Progenitor cell of endocrine pancreas (in vitro differentiated cells): ENCODE results near the gene SH2D5. TPM values are rescaled to one million over a fixed set of nuclear protein-coding genes. Genes with fewer than 3 reads are reported as not detected.
A peak's percentile ranks its signal among the peaks of the same experiment; 100 is the strongest.

Experiments
- DNase-seq: peaks from one replicate; pipeline ENCODE4 v3.0.0; 2021; ENCODE audit warnings: low spot score; ENCODE audit not compliant: unreplicated experiment
- H3K27ac Mint-ChIP-seq: 2 replicates; pipeline ENCODE4 v1.8.0; 2021; ENCODE audit warnings: mild to moderate bottlenecking, moderate library complexity, mixed read lengths
- H3K27me3 Mint-ChIP-seq: 2 replicates; pipeline ENCODE4 v1.8.0; 2021; ENCODE audit warnings: mixed read lengths
- H3K36me3 Mint-ChIP-seq: 2 replicates; pipeline ENCODE4 v1.8.0; 2022; ENCODE audit warnings: mixed read lengths; ENCODE audit not compliant: insufficient read depth
- H3K4me1 Mint-ChIP-seq: 2 replicates; pipeline ENCODE4 v1.8.0; 2021; ENCODE audit warnings: low read depth, mixed read lengths
- H3K4me3 Mint-ChIP-seq: 2 replicates; pipeline ENCODE4 v1.8.0; 2021; ENCODE audit warnings: low read depth, mild to moderate bottlenecking, moderate library complexity, mixed read lengths
- H3K9me3 Mint-ChIP-seq: 2 replicates; pipeline ENCODE4 v1.8.0; 2021; ENCODE audit warnings: low read depth, mixed read lengths
- total RNA-seq: library from RNA; stranded (reverse); gene quantifications from 2 replicates; pipeline ENCODE4 v1.2.1, GENCODE V29; 2021
- TF ChIP-seq, protein P1 (sequence below): fragments of 200-600 bp; sonication (generic); IDR thresholded peaks from one replicate; pipeline ENCODE4 v1.5.0; 2021; ENCODE audit warnings: antibody characterized with exemption, mild to moderate bottlenecking; ENCODE audit not compliant: unreplicated experiment

The SH2D5 gene
- total RNA-seq, 1 donor from 2014 or later = 0.53 TPM

DNA sequence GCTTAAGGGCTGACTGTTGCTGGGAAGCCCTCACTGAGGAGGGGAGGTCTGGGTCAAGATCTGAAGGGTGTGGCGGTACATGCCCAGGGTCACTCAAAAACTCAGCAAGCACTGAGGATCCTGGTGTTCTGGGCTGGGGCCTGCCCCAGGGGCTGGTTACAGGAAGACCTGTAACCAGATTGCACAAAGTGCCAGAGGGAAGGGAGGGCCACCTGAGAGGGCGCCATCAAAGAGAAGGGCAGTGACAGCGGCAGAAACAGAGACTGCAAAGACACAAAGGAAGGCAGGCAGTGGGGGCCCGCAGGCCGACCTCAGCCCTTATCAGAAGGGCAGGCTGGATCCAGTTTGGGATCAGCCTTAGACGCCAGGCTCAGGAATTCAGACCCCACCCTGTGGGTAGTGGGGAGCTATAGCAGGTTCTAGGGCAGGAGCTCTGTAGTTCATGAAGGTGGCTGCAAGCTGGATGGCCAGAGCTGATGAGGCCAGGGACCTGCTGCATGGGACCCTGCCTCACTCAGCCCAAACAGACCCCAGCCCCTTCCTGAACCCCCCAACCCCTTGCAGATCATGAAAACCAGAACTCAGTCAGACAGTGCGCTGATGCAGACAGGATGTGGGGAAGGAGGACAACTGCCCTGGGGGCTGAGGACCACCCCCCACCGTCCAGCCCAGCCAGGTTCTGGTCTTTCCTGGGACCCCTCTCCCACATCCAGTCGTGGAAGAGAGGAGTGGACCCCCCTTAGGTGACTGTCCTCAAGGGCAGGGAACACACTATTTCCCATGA lies 3.9 kb downstream of the SH2D5 start:
- H3K36me3 Mint-ChIP-seq = no peaks in the 10 kb centered on the region
- peaks cover 57% of the 10 kb centered on the region for H3K27me3 Mint-ChIP-seq
- no peak for DNase-seq
- H3K9me3 Mint-ChIP-seq = no peaks in the 10 kb centered on the region
- no peak overlapping the region for H3K4me3 Mint-ChIP-seq
- H3K27ac Mint-ChIP-seq = peak overlapping the region; percentile 31
- H3K4me1 Mint-ChIP-seq = peaks cover 11% of the 10 kb centered on the region
- TF ChIP-seq, protein P1, sequence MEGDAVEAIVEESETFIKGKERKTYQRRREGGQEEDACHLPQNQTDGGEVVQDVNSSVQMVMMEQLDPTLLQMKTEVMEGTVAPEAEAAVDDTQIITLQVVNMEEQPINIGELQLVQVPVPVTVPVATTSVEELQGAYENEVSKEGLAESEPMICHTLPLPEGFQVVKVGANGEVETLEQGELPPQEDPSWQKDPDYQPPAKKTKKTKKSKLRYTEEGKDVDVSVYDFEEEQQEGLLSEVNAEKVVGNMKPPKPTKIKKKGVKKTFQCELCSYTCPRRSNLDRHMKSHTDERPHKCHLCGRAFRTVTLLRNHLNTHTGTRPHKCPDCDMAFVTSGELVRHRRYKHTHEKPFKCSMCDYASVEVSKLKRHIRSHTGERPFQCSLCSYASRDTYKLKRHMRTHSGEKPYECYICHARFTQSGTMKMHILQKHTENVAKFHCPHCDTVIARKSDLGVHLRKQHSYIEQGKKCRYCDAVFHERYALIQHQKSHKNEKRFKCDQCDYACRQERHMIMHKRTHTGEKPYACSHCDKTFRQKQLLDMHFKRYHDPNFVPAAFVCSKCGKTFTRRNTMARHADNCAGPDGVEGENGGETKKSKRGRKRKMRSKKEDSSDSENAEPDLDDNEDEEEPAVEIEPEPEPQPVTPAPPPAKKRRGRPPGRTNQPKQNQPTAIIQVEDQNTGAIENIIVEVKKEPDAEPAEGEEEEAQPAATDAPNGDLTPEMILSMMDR = no peak

DNA sequence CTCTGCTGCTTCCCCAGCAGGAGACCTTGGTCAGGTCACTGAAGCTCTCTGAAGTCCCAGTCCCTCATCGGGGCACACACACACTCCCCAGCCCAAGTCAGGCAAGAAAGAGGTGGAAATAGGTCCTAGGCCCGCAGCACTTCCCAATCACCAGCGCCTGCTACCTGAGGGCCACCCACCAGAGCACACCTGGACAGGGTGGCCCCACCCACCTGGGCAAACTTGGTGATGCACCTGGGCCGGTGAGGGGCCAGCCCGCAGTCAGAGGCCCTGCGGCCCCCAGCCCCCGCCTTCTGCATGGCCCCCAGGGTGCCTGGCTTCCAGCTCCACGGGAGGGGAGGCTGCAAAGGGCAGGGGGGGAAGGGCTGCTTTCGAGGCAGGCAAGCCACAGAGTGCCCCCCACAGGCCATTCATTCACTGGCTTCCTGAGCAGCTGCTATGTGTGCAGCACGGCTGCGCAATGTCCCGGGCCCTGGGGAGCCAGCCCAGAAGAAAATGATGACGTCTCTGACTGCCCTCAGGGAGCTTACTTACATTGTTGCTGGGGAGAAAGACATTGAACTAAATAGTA lies 4.7 kb downstream of the SH2D5 start:
- peaks cover 50% of the 10 kb centered on the region for H3K27me3 Mint-ChIP-seq
- H3K4me1 Mint-ChIP-seq = peaks cover 8% of the 10 kb centered on the region
- H3K4me3 Mint-ChIP-seq = no peak overlapping the region
- TF ChIP-seq, protein P1 = peak; percentile 12
- H3K36me3 Mint-ChIP-seq = no peaks in the 10 kb centered on the region
- peak overlapping the region; percentile 31 for H3K27ac Mint-ChIP-seq
- no peak for DNase-seq
- H3K9me3 Mint-ChIP-seq = no peaks in the 10 kb centered on the region

DNA sequence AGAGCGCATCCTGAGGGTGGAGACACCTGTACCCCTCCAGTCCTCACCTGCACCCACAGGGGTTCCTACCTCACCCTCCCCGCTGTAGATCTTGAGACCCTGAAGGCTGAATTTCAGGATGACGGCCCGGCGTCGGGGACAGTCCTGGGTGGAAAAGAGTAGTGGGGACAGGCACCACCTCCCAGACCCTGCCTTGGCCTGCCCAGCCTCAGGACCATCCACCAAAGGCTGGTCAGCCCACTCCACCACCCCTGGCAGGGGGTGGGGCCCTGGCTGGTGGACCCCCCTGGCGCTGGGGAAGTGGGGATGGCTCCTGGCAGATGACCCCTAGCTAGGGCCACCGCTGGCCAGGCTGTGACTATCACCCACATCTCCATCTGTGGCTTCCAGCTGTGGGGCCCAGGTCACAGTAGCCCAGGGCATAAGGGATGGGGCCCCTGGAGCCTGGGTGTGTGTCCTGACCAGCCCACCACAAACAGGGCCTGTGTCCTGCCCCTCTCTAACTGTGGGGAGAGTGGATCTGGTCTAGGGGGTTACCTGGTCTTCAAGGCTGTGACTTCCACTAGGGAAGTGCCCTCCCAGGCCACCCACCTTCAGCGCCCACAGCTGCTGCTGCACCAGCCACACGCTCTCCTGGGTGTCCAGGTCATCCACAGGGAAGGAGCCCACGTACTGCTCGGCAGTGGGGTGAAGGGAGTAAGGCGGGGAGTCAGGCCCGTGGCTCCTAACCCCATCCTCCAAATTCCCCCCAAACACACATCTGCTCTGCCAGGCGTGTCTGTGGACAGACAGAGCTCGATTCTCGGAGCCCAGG lies 5.4 kb downstream of the SH2D5 start:
- H3K9me3 Mint-ChIP-seq = no peaks in the 10 kb centered on the region
- H3K27me3 Mint-ChIP-seq = peaks cover 47% of the 10 kb centered on the region
- no peak for DNase-seq
- H3K36me3 Mint-ChIP-seq = no peaks in the 10 kb centered on the region
- TF ChIP-seq, protein P1 = no peak
- peak overlapping the region; percentile 79 for H3K27ac Mint-ChIP-seq
- H3K4me1 Mint-ChIP-seq = peaks cover 5% of the 10 kb centered on the region
- no peak overlapping the region for H3K4me3 Mint-ChIP-seq

DNA sequence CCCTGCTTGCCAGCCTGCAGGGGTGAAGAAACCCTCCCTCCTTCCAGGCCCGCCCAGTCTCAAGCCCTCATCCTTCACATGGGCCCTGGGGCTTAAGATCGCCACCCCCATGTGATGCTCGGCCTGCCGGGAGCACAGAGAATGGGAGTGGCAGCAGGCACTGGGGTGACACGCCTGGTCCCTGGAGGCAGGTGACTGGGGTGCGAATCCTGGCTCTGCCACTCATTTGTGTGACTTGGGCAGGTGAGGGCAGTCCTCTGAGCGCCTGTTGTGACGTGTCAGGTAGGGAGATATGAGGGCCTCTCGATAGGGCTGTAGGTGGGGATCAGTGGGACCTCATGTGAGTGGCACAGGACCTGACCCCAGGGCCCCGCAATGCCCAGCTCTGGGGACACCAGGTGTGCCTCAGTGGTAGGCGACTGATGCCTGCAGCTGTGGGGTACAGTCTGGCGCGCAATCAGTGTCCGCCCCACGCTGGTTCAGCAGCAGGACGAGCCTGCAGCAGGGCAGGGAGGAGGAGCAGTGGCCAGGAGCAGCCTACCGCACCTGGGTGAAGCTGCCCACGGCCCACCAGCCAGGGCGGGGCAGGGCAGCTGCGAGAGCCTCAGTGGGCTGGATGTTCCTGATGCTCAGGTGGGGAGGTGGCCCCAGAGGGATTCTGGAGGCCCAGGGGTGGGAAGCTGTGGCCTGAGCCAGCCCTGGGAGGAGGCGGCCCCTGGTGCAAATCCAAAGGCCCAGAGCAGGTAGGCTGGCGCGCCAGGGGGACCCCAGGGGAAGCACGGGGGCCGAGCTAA lies 6.2 kb downstream of the SH2D5 start:
- no peak for DNase-seq
- Mint-ChIP-seq H3K27ac (no peak overlapping the region), H3K9me3 (no peaks in the 10 kb centered on the region), H3K4me1 (peaks cover 5% of the 10 kb centered on the region), H3K27me3 (peaks cover 45% of the 10 kb centered on the region), H3K4me3 (no peak overlapping the region), H3K36me3 (no peaks in the 10 kb centered on the region)
- TF ChIP-seq, protein P1 = no peak
